GM12878 (cell line): ENCODE data around the gene FAM222B. TPM values are rescaled to one million over a fixed set of nuclear protein-coding genes. Genes with fewer than 3 reads are reported as not detected.

Source experiments
- ATAC-seq: fragments of 200-7000 bp; cut with Tn5 transposase; 3 replicates; pipeline ENCODE4 v1.9.1; 2020; ENCODE audit warnings: mild to moderate bottlenecking, moderate library complexity
- BruUV-seq: library from RNA; stranded (reverse); fragments of 400-500 nt; replicated peaks from 2 replicates; lab custom pipeline; 2021; lab: Mats Ljungman, UMichigan
- CTCF ChIA-PET: fragments of 300-600 bp; sonication (Branson Sonifier 250); formaldehyde crosslinking; extraction: SDS; loops from one replicate; lab custom pipeline; 2021; ENCODE audit warnings: inconsistent platforms; lab: Yijun Ruan, JAX
- POLR2A ChIA-PET: fragments of 350-600 bp; formaldehyde crosslinking; extraction: SDS; loops from one replicate; lab custom pipeline; 2021; ENCODE audit warnings: inconsistent platforms; lab: Charles Lee
- RAD21 ChIA-PET: fragments of 300-600 bp; sonication (Branson Sonifier 250); formaldehyde crosslinking; loops from one replicate; lab custom pipeline; 2023; ENCODE audit warnings: antibody characterized with exemption; ENCODE audit not compliant: unreplicated experiment; lab: Charles Lee
- SMC1A ChIA-PET: fragments of 300-600 bp; sonication (Branson Sonifier 250); formaldehyde crosslinking; loops from one replicate; lab custom pipeline; 2023; ENCODE audit not compliant: unreplicated experiment, uncharacterized antibody; lab: Charles Lee
- DNase-seq: peaks from one replicate; pipeline ENCODE4 v3.0.0-alpha.2; 2011; ENCODE audit warnings: low read depth, low spot score
- FAIRE-seq: peaks from 3 replicates; lab custom pipeline; 2011; peaks lifted over from hg19 to GRCh38; lab: Jason Lieb, UNC
- H2AFZ ChIP-seq: 2 replicates; pipeline ENCODE4 v1.6.0; 2011; ENCODE audit warnings: low read depth, low read length, control low read depth; ENCODE audit not compliant: control insufficient read depth
- H3K27ac ChIP-seq: 2 replicates; pipeline ENCODE4 v1.5.1; 2011; ENCODE audit warnings: control low read depth; ENCODE audit not compliant: control insufficient read depth, insufficient read depth
- H3K27me3 ChIP-seq, 2 experiments: replicated peaks in 1 of 2; 2 replicates each; pipeline versions ENCODE4 v1.6.0 to v1.6.1; 2011; ENCODE audit warnings: low read length in 1 of 2; ENCODE audit not compliant: control insufficient read depth in 2 of 2, insufficient read depth in 2 of 2
- H3K36me3 ChIP-seq, 2 experiments: 2 replicates each; pipeline ENCODE4 v1.5.1; 2011; ENCODE audit warnings: low read length in 1 of 2; ENCODE audit not compliant: control insufficient read depth in 2 of 2, insufficient read depth in 2 of 2
- H3K4me1 ChIP-seq: 2 replicates; pipeline ENCODE4 v1.6.1; 2011; ENCODE audit warnings: mild to moderate bottlenecking, low read length, moderate library complexity, mixed read lengths; ENCODE audit not compliant: control insufficient read depth, insufficient read depth
- H3K4me2 ChIP-seq: 2 replicates; pipeline ENCODE4 v1.6.0; 2011; ENCODE audit warnings: control low read depth; ENCODE audit not compliant: control insufficient read depth, insufficient read depth
- H3K4me3 ChIP-seq: fragments of 200-600 bp; sonication (generic); 2 replicates; pipeline ENCODE4 v1.5.1; 2016
- H3K79me2 ChIP-seq: 2 replicates; pipeline ENCODE4 v1.6.0; 2011; ENCODE audit warnings: low read length; ENCODE audit not compliant: control insufficient read depth, insufficient read depth
- H3K9ac ChIP-seq: 2 replicates; pipeline ENCODE4 v1.8.0; 2011; ENCODE audit warnings: low read length, control low read depth, mixed read lengths; ENCODE audit not compliant: control insufficient read depth, insufficient read depth
- H3K9me3 ChIP-seq: replicated peaks from 3 replicates; pipeline ENCODE4 v1.5.1; 2011; ENCODE audit warnings: mild to moderate bottlenecking, low read length; ENCODE audit not compliant: control insufficient read depth, insufficient read depth
- H4K20me1 ChIP-seq: 2 replicates; pipeline ENCODE4 v1.6.0; 2011; ENCODE audit not compliant: control insufficient read depth, insufficient read depth
- CHD2 ChIP-seq: IDR thresholded peaks from 2 replicates; pipeline ENCODE4 v1.6.1; 2011; ENCODE audit warnings: low read depth, low read length, improper control_type of control experiment, borderline replicate concordance
- E2F8 ChIP-seq: fragments of 450-650 bp; IDR thresholded peaks from 2 replicates; pipeline ENCODE4 v1.6.1; 2018; ENCODE audit warnings: mild to moderate bottlenecking, low read depth, moderate library complexity; ENCODE audit not compliant: partially characterized antibody
- FOXK2 ChIP-seq: fragments of 450-650 bp; IDR thresholded peaks from 2 replicates; pipeline ENCODE4 v1.6.1; 2017; ENCODE audit warnings: mild to moderate bottlenecking, moderate library complexity
- HSF1 ChIP-seq: fragments of 150-350 bp; IDR thresholded peaks from 2 replicates; pipeline ENCODE4 v1.6.1; 2014; ENCODE audit warnings: mild to moderate bottlenecking, low read depth, low read length
- KDM1A ChIP-seq: fragments of 200-600 bp; sonication (generic); IDR thresholded peaks from 2 replicates; pipeline ENCODE4 v1.6.1; 2016; ENCODE audit warnings: borderline replicate concordance
- MTA2 ChIP-seq: fragments of 450-650 bp; IDR thresholded peaks from 2 replicates; pipeline ENCODE4 v1.6.1; 2016; ENCODE audit warnings: low read depth, mild to moderate bottlenecking, moderate library complexity
- MYB ChIP-seq: fragments of 150-350 bp; IDR thresholded peaks from 2 replicates; pipeline ENCODE4 v1.6.1; 2014; ENCODE audit warnings: mild to moderate bottlenecking, low read depth, low read length, borderline replicate concordance
- POLR2A ChIP-seq: IDR thresholded peaks from 2 replicates; pipeline ENCODE4 v1.6.1; 2011; ENCODE audit warnings: low read depth, mild to moderate bottlenecking, low read length
- SIN3A ChIP-seq: IDR thresholded peaks from 2 replicates; pipeline ENCODE4 v1.6.1; 2012; ENCODE audit warnings: low read depth, low read length, improper control_type of control experiment
- USF2 ChIP-seq: IDR thresholded peaks from 2 replicates; pipeline ENCODE4 v1.6.1; 2011; ENCODE audit warnings: low read depth, low read length, improper control_type of control experiment, borderline replicate concordance
- WGBS: methylation state at CpG from one replicate; pipeline ENCODE4 v1.1.6; 2016; ENCODE audit warnings: low lambda C conversion rate; ENCODE audit not compliant: insufficient replicate concordance, insufficient coverage; ENCODE audit errors: missing lambda C conversion rate; 5-methylcytosine and 5-hydroxymethylcytosine counted together
- in situ Hi-C: fragments of 300-500 bp; cut with MboI; formaldehyde crosslinking; loops from 9 replicates; pipeline ENCODE4 v1.14.3; 2018; ENCODE audit warnings: mixed read lengths
- intact Hi-C: fragments of 100-400 bp; cut with micrococcal nuclease; formaldehyde crosslinking; loops from one replicate; pipeline ENCODE4 v1.14.2; 2022; ENCODE audit not compliant: unreplicated experiment
- polyA plus RNA-seq, 11 experiments: library from polyadenylated mRNA; depleted of rRNA in 4 of 11; unstranded in 6 of 11; stranded (reverse) in 5 of 11; fragments of >200 nt; fragmentation: Nextera tagmentation in 4 of 11; fragmentation: Illumina TruSeq in 1 of 11; extraction: Ambion mirVana in 4 of 11; extraction: Trizol in 1 of 11; gene quantifications; 1 replicate in 1 of 11; 2 replicates in 10 of 11; pipeline versions ENCODE4 v1.2.1 to v1.2.3, GENCODE V29; 2011 to 2016; ENCODE audit warnings: inconsistent platforms in 2 of 11, missing spikeins in 2 of 11, low read depth in 1 of 11
- total RNA-seq, 4 experiments: library from RNA; depleted of rRNA in 3 of 4; stranded (reverse); fragments of >200 nt in 3 of 4; fragmentation: Illumina TruSeq in 1 of 4; extraction: Trizol in 1 of 4; gene quantifications; 2 replicates each; pipeline versions ENCODE4 v1.2.1 to v1.2.3, GENCODE V29; 2013 to 2021

FAM222B gene
- total and polyA plus RNA-seq, 10 of the 15 experiments (the other 5 are each of a cell fraction or from before 2014, with no cell fraction given) = 2.8 to 18.3 (median 6.4) TPM

- no TSS peak for BruUV-seq
- SMC1A ChIA-PET = interaction anchor here (1.2 to 1.4 kb wide), 2 partner anchors 10 to 55 kb away, joined by 3 to 6 read pairs; partner anchors contain the start of genes SDF2 and SUPT6H
- CTCF ChIA-PET = no interaction called here
- no peaks in the 10 kb centered on the region for H3K27me3 ChIP-seq
- peak overlapping the region; percentile 37; the same call in 1 of the 2 replicates for H3K4me3 ChIP-seq
- TF ChIP-seq FOXK2 = no peak
- TF ChIP-seq POLR2A = 0 out of 2 replicates have a peak, but pooled peaks have one; percentile 34
- H3K4me1 ChIP-seq = peaks cover 11% of the 10 kb centered on the region
- peaks cover 0 to 3% of the 10 kb centered on the region in 2 experiments; a peak in 2 of 4 replicates for H3K36me3 ChIP-seq
- ATAC-seq (no peak), DNase-seq (no peak), FAIRE-seq (no peak)
- 36% methylated on average over 46 of the region's 63 CpGs for WGBS
- RAD21 ChIA-PET = no interaction called here
- H3K9me3 ChIP-seq = no peaks in the 10 kb centered on the region
- intact Hi-C loops (loop anchor here (5.0 to 10.0 kb wide), 2 partner anchors 55 to 162 kb away; partner anchors contain the start of genes SDF2, SUPT6H and UNC119), in situ Hi-C loops (no loop called here)
- peak overlapping the region; percentile 40 for H2AFZ ChIP-seq
- H4K20me1 ChIP-seq = no peaks in the 10 kb centered on the region
- POLR2A ChIA-PET = interaction anchor here (1.0 kb wide), 2 partner anchors 12 to 72 kb away, joined by 3 read pairs; partner anchors contain the start of gene BLTP2
- H3K79me2 ChIP-seq = peaks cover 26% of the 10 kb centered on the region
- no peak overlapping the region for H3K27ac ChIP-seq
- peak overlapping the region; percentile 64; the same call in 1 of the 2 replicates for H3K9ac ChIP-seq
- H3K4me2 ChIP-seq = peak overlapping the region; percentile 66
These were observed 125.6 kb downstream of the FAM222B start for GRCh38 chr17:28716740-28717577.

GRCh38 chr17:28715217-28715616 is 127.4 kb downstream of the FAM222B start:
- Histone ChIP-seq H3K4me2 (no peak overlapping the region), H3K9ac (no peak overlapping the region), H3K9me3 (no peaks in the 10 kb centered on the region), H3K36me3 (no peaks in the 10 kb centered on the region; a peak in 1 of 4 replicates), H4K20me1 (no peaks in the 10 kb centered on the region), H2AFZ (no peak overlapping the region), H3K4me1 (peaks cover 14% of the 10 kb centered on the region), H3K27me3 (no peaks in the 10 kb centered on the region), H3K27ac (no peak overlapping the region), H3K79me2 (peaks cover 10% of the 10 kb centered on the region), H3K4me3 (no peak overlapping the region)
- DNase-seq (no peak), FAIRE-seq (no peak), ATAC-seq (no peak)
- WGBS = 91% methylated on average over 2 of the region's 2 CpGs
- BruUV-seq = no TSS peak
- POLR2A ChIA-PET = no interaction called here
- SMC1A ChIA-PET = interaction anchor here (0.6 kb wide), 1 partner anchor 10 kb away, joined by 3 read pairs; no protein-coding TSS in a partner anchor
- RAD21 ChIA-PET = no interaction called here
- intact Hi-C loops = loop anchor here (5.0 to 10.0 kb wide), 2 partner anchors 53 to 160 kb away; partner anchors contain the start of genes SDF2, SUPT6H and UNC119
- in situ Hi-C loops = no loop called here
- CTCF ChIA-PET = interaction anchor here (1.6 kb wide), 1 partner anchor 68 kb away, joined by 6 read pairs; no protein-coding TSS in a partner anchor
- TF ChIP-seq CHD2 (no peak), USF2 (no peak), E2F8 (no peak), KDM1A (no peak), SIN3A (no peak), HSF1 (no peak), MYB (no peak), MTA2 (no peak)
